ENCODE data around the gene NGEF.
A peak's percentile ranks its signal among the peaks of the same experiment; 100 is the strongest.

The NGEF gene

GRCh38 chr2:232846055-232846454 lies 167.0 kb downstream of the NGEF start:
- DNase-seq = no peak

DNA sequence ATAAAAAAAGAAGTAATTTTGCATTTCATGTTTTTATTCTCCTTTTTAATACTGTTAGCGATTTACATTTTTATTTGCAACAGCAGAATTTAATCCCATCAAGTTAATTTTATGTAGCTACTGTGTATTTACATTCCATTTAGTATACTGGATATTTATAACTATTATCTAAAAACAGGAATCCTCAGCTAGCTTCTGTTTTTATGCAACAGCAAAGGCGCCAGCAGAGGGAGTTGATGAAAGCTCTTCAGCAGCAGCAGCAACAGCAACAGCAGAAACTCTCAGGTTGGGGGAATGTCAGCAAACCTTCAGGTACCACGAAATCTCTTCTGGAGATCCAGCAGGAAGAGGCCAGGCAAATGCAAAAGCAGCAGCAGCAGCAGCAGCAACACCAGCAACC lies 169.2 kb downstream of the NGEF start:
- DNase-seq = peak in 10 of 56 donors; percentile 7 to 46 (median 16)

DNA sequence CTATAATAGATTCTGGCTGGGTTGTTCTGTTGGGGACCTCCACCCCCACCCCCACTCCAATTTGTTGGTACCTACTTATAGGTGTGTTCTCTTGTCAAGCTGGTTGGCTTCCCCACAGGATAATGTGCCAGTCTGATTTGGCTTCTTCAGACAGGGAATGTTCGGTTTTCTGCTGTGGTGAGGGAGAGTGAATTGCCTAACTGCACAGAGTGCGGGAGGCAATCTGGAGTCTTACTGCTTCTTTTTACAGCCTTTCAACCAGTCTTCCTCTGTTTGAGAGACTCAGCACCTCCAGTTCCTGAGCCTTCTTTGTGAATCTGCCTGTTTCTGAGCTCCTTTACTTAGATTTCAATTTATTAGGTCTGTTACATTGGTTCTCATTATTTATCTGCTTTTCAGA lies 170.4 kb downstream of the NGEF start:
- DNase-seq = peak in 2 of 56 donors; percentile 11 to 18

DNA sequence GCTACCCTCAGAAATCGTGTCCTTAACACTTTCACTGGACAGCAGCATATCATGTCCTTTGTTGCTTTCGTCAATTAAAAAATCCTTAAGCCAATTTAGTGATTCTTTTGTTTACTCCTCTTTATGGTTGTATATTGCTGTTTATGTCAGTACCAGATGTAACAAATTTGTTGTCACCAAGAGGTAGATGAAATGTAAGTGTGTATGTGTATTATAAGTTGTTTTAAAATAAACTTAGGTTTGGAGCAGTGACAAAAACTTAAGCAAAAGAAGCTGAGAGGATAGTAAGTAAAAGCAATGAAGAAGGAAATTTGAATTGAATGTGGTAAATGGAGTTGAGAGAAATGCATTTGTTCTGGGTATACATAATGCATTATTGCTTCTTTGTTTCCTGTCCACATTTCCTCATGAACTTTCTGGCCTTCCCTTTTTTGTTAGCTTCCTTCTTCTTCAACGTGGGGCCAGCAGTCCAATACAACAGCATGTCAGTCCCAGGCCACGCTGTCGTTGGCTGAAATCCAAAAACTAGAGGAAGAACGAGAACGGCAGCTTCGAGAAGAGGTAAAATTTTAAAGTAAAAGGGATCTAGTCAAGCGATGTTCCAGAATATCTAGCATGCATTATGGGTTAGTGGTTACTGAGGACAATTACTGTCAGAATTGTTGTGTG lies 173.5 kb downstream of the NGEF start:
- DNase-seq = peak in 12 of 56 donors; percentile 7 to 56 (median 18)

- DNase-seq = no peak
These were observed 174.6 kb downstream of the NGEF start for GRCh38 chr2:232838406-232838874.

DNA sequence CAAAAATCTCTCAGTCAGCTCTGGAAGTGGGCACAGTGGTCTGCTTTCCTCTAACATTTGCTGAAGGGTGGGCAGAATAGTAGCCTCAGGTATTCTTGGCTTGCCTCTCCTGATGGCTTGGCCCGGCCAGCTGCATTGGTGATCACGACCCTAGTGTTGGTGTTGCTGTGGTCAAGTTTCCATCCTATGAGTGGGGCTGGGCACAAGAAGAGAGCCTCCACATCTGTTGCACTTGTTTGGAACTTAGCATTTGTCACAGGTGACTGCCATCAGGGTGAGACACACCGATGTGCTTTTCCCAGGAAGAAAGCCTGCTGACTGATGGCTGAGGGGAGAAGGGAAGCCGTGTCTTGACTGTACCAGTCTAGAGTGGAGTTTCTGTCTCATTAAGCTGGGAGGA lies 176.1 kb downstream of the NGEF start:
- DNase-seq = no peak

- no peak for DNase-seq
These were observed 177.3 kb downstream of the NGEF start for GRCh38 chr2:232835687-232836208.

- DNase-seq = no peak
These were observed 179.2 kb downstream of the NGEF start for GRCh38 chr2:232833830-232834229.

DNA sequence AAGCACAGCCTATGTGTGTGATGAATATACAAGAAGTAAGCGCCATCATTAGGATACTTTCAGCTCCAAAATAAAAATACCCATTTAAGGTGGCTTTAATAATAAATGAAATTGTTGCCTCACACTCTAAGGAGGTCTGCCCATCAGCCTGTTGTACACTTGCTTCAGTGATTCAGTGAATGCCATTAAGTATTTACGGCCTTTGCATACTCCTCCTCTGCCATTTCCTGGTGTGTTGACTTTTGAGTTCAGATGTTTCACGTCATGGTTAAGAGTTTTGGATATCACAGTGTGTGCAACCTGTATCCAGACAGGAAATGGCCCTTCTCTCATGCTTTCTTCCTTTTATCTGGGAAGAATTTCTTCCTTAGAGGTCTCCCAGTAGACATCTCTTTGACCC lies 181.6 kb downstream of the NGEF start:
- DNase-seq = no peak

DNA sequence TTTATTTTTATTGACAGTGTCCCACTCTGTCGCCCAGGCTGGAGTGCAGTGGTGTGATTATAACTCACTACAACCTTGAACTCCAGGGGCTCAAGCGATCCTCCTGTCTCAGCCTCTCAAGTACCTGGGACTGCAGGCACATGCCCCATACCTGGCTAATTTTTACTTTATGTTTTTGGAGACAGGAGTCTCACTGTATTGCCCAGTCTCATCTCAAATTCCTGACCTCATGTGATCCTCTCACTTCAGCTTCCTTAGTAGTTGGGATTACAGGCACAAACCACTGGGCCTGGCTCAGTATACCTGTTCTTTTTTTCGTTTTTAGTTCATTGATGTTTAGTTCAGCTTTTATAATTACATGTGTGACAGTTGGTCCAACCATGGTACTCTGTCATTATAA lies 183.1 kb downstream of the NGEF start:
- DNase-seq = no peak

Measured in amygdala (tissue), 56 donors.